DND-41 (cell line): ENCODE data around the gene MED12L.

Experiments
- ATAC-seq: fragments of 200-7000 bp; cut with Tn5 transposase; 3 replicates; pipeline ENCODE4 v1.9.1; 2021; ENCODE audit warnings: low read depth; ENCODE audit not compliant: insufficient read depth
- DNase-seq: peaks from one replicate; pipeline ENCODE4 v3.0.0-alpha.2; 2020
- H2AFZ ChIP-seq: 2 replicates; pipeline ENCODE4 v1.6.0; 2012; ENCODE audit warnings: low read depth, low read length
- H3K27ac ChIP-seq: 2 replicates; pipeline ENCODE4 v1.5.1; 2012; ENCODE audit warnings: low read length, inconsistent platforms
- H3K27me3 ChIP-seq: fragments of 200-600 bp; sonication (generic); 2 replicates; pipeline ENCODE4 v1.6.0; 2012; ENCODE audit warnings: low read length, mild to moderate bottlenecking, inconsistent platforms; ENCODE audit not compliant: insufficient read depth, poor library complexity
- H3K36me3 ChIP-seq: 2 replicates; pipeline ENCODE4 v1.5.1; 2012; ENCODE audit warnings: low read length, inconsistent platforms; ENCODE audit not compliant: insufficient read depth
- H3K4me1 ChIP-seq: 2 replicates; pipeline ENCODE4 v1.5.1; 2012; ENCODE audit warnings: mild to moderate bottlenecking, low read length; ENCODE audit not compliant: insufficient read depth
- H3K4me2 ChIP-seq: 2 replicates; pipeline ENCODE4 v1.6.0; 2012; ENCODE audit warnings: mild to moderate bottlenecking, moderate library complexity, low read length, inconsistent platforms; ENCODE audit not compliant: insufficient read depth
- H3K4me3 ChIP-seq, 2 experiments: fragments of 200-600 bp in 1 of 2; shearing (Covaris generic) in 1 of 2; 2 replicates each; pipeline ENCODE4 v1.5.1; 2012 to 2016; ENCODE audit warnings: inconsistent platforms in 2 of 2, low read length in 2 of 2, mild to moderate bottlenecking in 2 of 2, low read depth in 1 of 2, moderate library complexity in 1 of 2
- H3K79me2 ChIP-seq: 2 replicates; pipeline ENCODE4 v1.6.0; 2012; ENCODE audit warnings: low read length, inconsistent platforms; ENCODE audit not compliant: insufficient read depth
- H3K9ac ChIP-seq: 2 replicates; pipeline ENCODE4 v1.6.0; 2012; ENCODE audit warnings: low read depth, mild to moderate bottlenecking, inconsistent platforms, low read length, moderate library complexity
- H3K9me3 ChIP-seq: 2 replicates; pipeline ENCODE4 v1.5.1; 2012; ENCODE audit warnings: low read length, moderate library complexity, mild to moderate bottlenecking, inconsistent platforms; ENCODE audit not compliant: insufficient read depth, severe bottlenecking
- H4K20me1 ChIP-seq: 2 replicates; pipeline ENCODE4 v1.6.0; 2012; ENCODE audit warnings: low read length; ENCODE audit not compliant: insufficient read depth
- EZH2 ChIP-seq: IDR thresholded peaks from 3 replicates; pipeline ENCODE4 v1.6.1; 2012; ENCODE audit warnings: borderline replicate concordance, low read depth, mild to moderate bottlenecking, moderate library complexity, low read length, inconsistent platforms; ENCODE audit not compliant: severe bottlenecking
- TF ChIP-seq, protein P1 (sequence below): IDR thresholded peaks from 2 replicates; pipeline ENCODE4 v1.5.1; 2012; ENCODE audit warnings: borderline replicate concordance, low read length, moderate library complexity, mild to moderate bottlenecking; ENCODE audit not compliant: poor library complexity, severe bottlenecking; ENCODE audit errors: extremely low read depth

The MED12L gene

DNA sequence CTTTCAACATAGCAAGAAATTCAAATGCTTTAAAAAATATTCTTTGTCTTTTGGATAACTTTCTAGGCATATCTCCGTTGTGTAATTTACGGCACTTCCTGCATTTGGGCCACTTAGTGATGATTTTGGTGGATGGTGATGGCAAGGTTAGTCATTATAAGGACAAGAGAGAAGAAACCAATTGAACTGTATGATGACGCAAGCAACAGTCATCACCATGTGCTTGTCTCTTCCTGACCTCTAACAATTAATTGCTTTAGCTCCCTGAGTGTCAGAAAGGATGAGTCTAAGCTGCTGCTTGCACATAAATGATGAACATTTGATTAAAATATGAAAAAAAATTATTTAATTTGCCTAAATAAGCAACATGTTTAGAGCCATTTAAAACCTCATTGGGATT is 310.3 kb downstream of the MED12L start:
- TF ChIP-seq, protein P1, sequence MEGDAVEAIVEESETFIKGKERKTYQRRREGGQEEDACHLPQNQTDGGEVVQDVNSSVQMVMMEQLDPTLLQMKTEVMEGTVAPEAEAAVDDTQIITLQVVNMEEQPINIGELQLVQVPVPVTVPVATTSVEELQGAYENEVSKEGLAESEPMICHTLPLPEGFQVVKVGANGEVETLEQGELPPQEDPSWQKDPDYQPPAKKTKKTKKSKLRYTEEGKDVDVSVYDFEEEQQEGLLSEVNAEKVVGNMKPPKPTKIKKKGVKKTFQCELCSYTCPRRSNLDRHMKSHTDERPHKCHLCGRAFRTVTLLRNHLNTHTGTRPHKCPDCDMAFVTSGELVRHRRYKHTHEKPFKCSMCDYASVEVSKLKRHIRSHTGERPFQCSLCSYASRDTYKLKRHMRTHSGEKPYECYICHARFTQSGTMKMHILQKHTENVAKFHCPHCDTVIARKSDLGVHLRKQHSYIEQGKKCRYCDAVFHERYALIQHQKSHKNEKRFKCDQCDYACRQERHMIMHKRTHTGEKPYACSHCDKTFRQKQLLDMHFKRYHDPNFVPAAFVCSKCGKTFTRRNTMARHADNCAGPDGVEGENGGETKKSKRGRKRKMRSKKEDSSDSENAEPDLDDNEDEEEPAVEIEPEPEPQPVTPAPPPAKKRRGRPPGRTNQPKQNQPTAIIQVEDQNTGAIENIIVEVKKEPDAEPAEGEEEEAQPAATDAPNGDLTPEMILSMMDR = no peak
- no peak for TF ChIP-seq EZH2
- no peak overlapping the region for H2AFZ ChIP-seq
- no peak for DNase-seq
- H3K9ac ChIP-seq = no peak overlapping the region
- ATAC-seq = no peak
- H3K27ac ChIP-seq = no peak overlapping the region
- H3K9me3 ChIP-seq = no peaks in the 10 kb centered on the region
- no peaks in the 10 kb centered on the region for H3K4me1 ChIP-seq
- H3K27me3 ChIP-seq = no peaks in the 10 kb centered on the region
- H3K4me3 ChIP-seq = no peak overlapping the region
- no peak overlapping the region for H3K4me2 ChIP-seq
- H4K20me1 ChIP-seq = no peaks in the 10 kb centered on the region
- H3K36me3 ChIP-seq = peaks cover 5% of the 10 kb centered on the region; the same call in 1 of the 2 replicates
- no peaks in the 10 kb centered on the region for H3K79me2 ChIP-seq

DNA sequence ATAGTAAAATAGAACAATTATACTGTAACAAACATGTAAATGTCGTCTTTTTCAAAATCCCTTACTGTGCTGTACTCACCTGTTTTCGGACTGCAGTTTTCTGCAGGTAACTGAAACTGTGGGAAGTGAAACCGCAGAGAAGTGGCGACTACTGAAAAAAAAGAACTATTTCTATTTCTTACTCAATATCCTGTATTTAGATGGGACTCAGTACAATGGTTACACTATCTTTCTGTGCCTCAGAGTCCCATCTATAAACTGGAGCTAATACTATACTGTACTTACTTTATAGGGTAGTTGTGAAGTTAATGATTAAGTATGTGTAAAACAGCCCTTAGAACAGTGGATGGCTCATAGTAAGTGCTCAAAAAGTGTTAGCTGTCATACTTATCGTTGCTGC is 313.4 kb downstream of the MED12L start:
- no peak overlapping the region for H3K4me3 ChIP-seq
- no peak overlapping the region for H3K27ac ChIP-seq
- H3K4me1 ChIP-seq = no peaks in the 10 kb centered on the region
- H2AFZ ChIP-seq = no peak overlapping the region
- H3K9ac ChIP-seq = no peak overlapping the region
- H3K36me3 ChIP-seq = peaks cover 5% of the 10 kb centered on the region; the same call in 1 of the 2 replicates
- ATAC-seq = no peak
- no peak overlapping the region for H3K4me2 ChIP-seq
- no peaks in the 10 kb centered on the region for H4K20me1 ChIP-seq
- DNase-seq = no peak
- no peak for TF ChIP-seq EZH2
- TF ChIP-seq, protein P1 = no peak
- H3K27me3 ChIP-seq = no peaks in the 10 kb centered on the region
- no peaks in the 10 kb centered on the region for H3K79me2 ChIP-seq
- no peaks in the 10 kb centered on the region for H3K9me3 ChIP-seq

DNA sequence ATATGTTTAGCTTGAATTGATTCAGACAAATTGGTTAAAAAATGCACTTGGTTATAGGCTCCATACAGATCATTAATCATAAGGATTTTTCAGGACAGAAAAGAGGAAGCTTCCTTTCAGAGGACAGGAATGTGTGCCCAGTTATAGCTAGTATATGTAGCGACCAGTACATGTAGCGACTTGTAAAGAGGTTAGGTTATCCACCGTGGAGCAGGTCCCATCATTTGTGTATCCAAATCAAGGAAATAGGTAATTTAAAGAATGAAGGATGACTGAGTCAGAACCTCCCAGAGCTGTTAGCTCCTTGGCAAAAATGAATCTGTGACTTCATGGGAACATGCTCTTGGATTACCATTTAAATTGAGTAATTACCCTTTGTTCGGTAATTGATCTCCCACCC is 314.9 kb downstream of the MED12L start:
- no peak overlapping the region for H2AFZ ChIP-seq
- no peak for ATAC-seq
- H3K36me3 ChIP-seq = peaks cover 5% of the 10 kb centered on the region; the same call in 1 of the 2 replicates
- no peak for TF ChIP-seq EZH2
- TF ChIP-seq, protein P1 = no peak
- no peak overlapping the region for H3K27ac ChIP-seq
- no peaks in the 10 kb centered on the region for H3K9me3 ChIP-seq
- H3K4me1 ChIP-seq = no peaks in the 10 kb centered on the region
- no peaks in the 10 kb centered on the region for H3K27me3 ChIP-seq
- H3K4me3 ChIP-seq = no peak overlapping the region
- DNase-seq = no peak
- H3K79me2 ChIP-seq = no peaks in the 10 kb centered on the region
- no peak overlapping the region for H3K9ac ChIP-seq
- no peak overlapping the region for H3K4me2 ChIP-seq
- no peaks in the 10 kb centered on the region for H4K20me1 ChIP-seq

DNA sequence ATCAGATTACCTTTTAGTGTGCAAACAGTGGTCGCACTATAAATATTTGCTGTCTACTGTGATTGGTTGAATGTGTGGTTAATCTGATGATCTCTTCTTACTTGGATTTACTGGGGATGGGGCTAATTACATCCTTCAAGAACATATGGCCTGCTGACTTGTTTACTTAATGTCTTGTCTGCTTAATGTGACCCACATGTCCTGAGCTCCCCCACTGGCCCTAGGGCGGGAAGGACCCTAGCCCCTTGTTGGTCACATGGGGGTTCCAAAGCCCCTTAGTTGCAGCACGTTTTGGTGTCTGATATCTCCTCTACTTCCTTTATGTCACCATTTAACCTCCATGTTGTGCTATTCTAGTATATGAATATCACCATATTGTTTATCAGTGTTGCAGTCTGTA is 316.9 kb downstream of the MED12L start:
- Histone ChIP-seq H4K20me1 (no peaks in the 10 kb centered on the region), H3K4me2 (no peak overlapping the region), H3K4me1 (no peaks in the 10 kb centered on the region), H3K27me3 (no peaks in the 10 kb centered on the region), H3K9me3 (no peaks in the 10 kb centered on the region), H3K36me3 (peaks cover 5% of the 10 kb centered on the region; the same call in 1 of the 2 replicates), H2AFZ (no peak overlapping the region), H3K4me3 (no peak overlapping the region), H3K9ac (no peak overlapping the region), H3K79me2 (no peaks in the 10 kb centered on the region), H3K27ac (no peak overlapping the region)
- ATAC-seq = no peak
- DNase-seq = no peak
- TF ChIP-seq EZH2 = no peak
- TF ChIP-seq, protein P1 = no peak
